ENCODE results near the gene ACSS3. TPM values are rescaled to one million over a fixed set of nuclear protein-coding genes. Genes with fewer than 3 reads are reported as not detected.

The ACSS3 gene
- total RNA-seq, 1 experiment from 2014 or later: 0.70 TPM

DNA sequence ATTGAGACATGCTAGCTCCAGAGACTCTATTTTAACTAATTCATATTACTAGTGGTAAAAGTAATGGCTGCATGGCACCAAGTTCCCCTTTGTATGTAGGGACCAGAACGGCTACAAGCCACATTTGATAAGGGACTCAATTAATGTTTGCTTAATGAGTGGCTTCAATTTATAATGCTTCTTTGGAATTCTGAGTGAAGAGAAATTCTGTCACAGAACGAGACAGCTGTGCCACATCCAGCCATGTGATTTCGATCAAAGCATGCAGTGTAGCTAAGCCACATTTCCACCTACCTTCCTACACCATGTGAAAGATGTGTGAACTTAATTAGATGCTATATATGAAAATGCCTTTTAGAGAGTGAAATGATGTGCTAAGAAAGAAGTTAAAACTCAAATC lies 217.4 kb downstream of the ACSS3 start:
- Mint-ChIP-seq H3K27me3 (ENCODE audit: insufficient read depth, unreplicated experiment) (peaks cover 6% of the 10 kb centered on the region), H3K9me3 (ENCODE audit: unreplicated experiment) (no peaks in the 10 kb centered on the region), H3K4me3 (ENCODE audit: unreplicated experiment) (no peak overlapping the region), H3K4me1 (ENCODE audit: low read depth, unreplicated experiment) (no peaks in the 10 kb centered on the region), H3K36me3 (ENCODE audit: insufficient read depth, unreplicated experiment) (no peaks in the 10 kb centered on the region), H3K27ac (ENCODE audit: unreplicated experiment) (no peak overlapping the region)
- TF ChIP-seq, protein P1, sequence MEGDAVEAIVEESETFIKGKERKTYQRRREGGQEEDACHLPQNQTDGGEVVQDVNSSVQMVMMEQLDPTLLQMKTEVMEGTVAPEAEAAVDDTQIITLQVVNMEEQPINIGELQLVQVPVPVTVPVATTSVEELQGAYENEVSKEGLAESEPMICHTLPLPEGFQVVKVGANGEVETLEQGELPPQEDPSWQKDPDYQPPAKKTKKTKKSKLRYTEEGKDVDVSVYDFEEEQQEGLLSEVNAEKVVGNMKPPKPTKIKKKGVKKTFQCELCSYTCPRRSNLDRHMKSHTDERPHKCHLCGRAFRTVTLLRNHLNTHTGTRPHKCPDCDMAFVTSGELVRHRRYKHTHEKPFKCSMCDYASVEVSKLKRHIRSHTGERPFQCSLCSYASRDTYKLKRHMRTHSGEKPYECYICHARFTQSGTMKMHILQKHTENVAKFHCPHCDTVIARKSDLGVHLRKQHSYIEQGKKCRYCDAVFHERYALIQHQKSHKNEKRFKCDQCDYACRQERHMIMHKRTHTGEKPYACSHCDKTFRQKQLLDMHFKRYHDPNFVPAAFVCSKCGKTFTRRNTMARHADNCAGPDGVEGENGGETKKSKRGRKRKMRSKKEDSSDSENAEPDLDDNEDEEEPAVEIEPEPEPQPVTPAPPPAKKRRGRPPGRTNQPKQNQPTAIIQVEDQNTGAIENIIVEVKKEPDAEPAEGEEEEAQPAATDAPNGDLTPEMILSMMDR (IDR thresholded peaks at IDR 0.05; ENCODE audit: insufficient read depth in 1 of 2, low read depth in 1 of 2, low read length in 1 of 2, severe bottlenecking in 1 of 2, unreplicated experiment in 1 of 2): no peak
- intact Hi-C loops (cut with micrococcal nuclease; ENCODE audit: unreplicated experiment): no loop called here
- no TSS peak for BruUV-seq (replicated peaks)
- DNase-seq: no peak
- ChIA-PET CTCF (no interaction called here), POLR2A (no interaction called here)
- Histone ChIP-seq H3K4me1 (no peaks in the 10 kb centered on the region), H3K9me3 (no peaks in the 10 kb centered on the region), H3K27me3 (replicated peaks; ENCODE audit: control insufficient read depth, insufficient read depth, low read length) (no peaks in the 10 kb centered on the region; the same call in 1 of the 2 replicates), H3K4me3 (ENCODE audit: low read depth, low read length) (no peak overlapping the region), H3K36me3 (ENCODE audit: control insufficient read depth, insufficient read depth, low read length) (no peaks in the 10 kb centered on the region)

DNA sequence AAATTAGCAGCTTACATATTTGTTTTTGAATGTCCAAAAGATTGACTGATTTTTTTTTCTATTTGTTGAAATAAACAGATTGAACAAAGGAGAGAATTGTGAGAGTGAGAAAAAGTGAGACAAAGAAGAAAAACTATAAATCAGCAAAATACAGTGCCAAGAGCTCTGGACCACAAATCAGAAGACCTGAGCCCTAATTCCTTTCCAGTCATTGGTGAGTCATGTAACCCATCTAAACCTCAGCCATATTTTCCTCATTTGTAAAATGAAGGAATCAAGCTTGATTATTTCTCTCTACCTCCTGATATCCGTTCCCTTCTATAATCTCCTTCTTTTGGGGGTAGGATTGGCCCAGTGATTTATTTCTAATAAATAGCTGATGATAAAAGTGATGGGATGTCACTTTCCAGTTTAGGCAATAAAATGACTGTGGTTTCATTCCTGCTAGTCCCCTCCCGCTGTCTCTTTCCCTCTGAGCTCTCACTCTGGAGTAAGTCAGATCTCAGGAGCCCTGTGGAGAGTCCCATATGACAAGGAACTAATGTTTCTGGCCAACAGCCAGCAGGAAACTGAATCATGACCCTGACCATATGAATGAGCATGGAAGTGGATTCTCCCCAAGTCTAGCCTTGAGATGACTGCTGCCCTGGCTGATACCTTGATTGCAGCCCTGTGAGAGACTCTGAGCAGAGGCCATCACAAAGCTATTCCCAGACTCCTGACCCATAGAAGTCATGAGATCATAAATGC lies 218.9 kb downstream of the ACSS3 start:
- Mint-ChIP-seq H3K27ac (ENCODE audit: unreplicated experiment) (no peak overlapping the region), H3K36me3 (ENCODE audit: insufficient read depth, unreplicated experiment) (no peaks in the 10 kb centered on the region), H3K4me1 (ENCODE audit: low read depth, unreplicated experiment) (no peaks in the 10 kb centered on the region), H3K9me3 (ENCODE audit: unreplicated experiment) (no peaks in the 10 kb centered on the region), H3K27me3 (ENCODE audit: insufficient read depth, unreplicated experiment) (peaks cover 8% of the 10 kb centered on the region), H3K4me3 (ENCODE audit: unreplicated experiment) (no peak overlapping the region)
- ChIA-PET POLR2A (no interaction called here), CTCF (no interaction called here)
- TF ChIP-seq, protein P1 (IDR thresholded peaks at IDR 0.05; ENCODE audit: insufficient read depth in 1 of 2, low read depth in 1 of 2, low read length in 1 of 2, severe bottlenecking in 1 of 2, unreplicated experiment in 1 of 2): no peak
- no TSS peak for BruUV-seq (replicated peaks)
- DNase-seq: no peak
- H3K36me3 ChIP-seq (ENCODE audit: control insufficient read depth, insufficient read depth, low read length): no peaks in the 10 kb centered on the region
- H3K4me1 ChIP-seq: no peaks in the 10 kb centered on the region
- H3K27me3 ChIP-seq (replicated peaks; ENCODE audit: control insufficient read depth, insufficient read depth, low read length): no peaks in the 10 kb centered on the region; the same call in 1 of the 2 replicates
- no peaks in the 10 kb centered on the region for H3K9me3 ChIP-seq
- intact Hi-C loops (cut with micrococcal nuclease; ENCODE audit: unreplicated experiment): no loop called here
- no peak overlapping the region for H3K4me3 ChIP-seq (ENCODE audit: low read depth, low read length)

DNA sequence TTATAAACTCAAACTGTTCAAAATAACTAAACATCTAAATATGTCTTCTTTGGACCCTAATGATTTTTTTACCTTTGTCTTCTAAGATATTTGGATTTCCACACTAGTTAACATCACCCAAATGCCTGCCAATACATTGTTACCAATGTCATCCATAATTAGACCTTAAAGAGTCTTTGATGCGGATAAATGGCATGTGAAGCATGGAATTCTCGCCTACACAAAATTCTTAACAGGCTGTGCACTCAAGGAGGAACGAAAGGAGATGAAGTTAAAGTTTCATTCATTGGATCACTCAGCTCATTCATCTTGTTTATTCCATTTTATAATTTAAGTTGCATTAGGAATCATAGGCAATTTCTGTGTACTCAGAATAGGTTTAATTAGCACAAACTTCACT lies 219.7 kb downstream of the ACSS3 start:
- peaks cover 9% of the 10 kb centered on the region for H3K27me3 Mint-ChIP-seq (ENCODE audit: insufficient read depth, unreplicated experiment)
- no peak overlapping the region for H3K4me3 Mint-ChIP-seq (ENCODE audit: unreplicated experiment)
- Histone ChIP-seq H3K27me3 (replicated peaks; ENCODE audit: control insufficient read depth, insufficient read depth, low read length) (no peaks in the 10 kb centered on the region; the same call in 1 of the 2 replicates), H3K4me3 (ENCODE audit: low read depth, low read length) (no peak overlapping the region), H3K36me3 (ENCODE audit: control insufficient read depth, insufficient read depth, low read length) (no peaks in the 10 kb centered on the region), H3K4me1 (no peaks in the 10 kb centered on the region), H3K9me3 (no peaks in the 10 kb centered on the region)
- DNase-seq: no peak
- ChIA-PET CTCF (no interaction called here), POLR2A (no interaction called here)
- no peak overlapping the region for H3K27ac Mint-ChIP-seq (ENCODE audit: unreplicated experiment)
- no peaks in the 10 kb centered on the region for H3K9me3 Mint-ChIP-seq (ENCODE audit: unreplicated experiment)
- TF ChIP-seq, protein P1 (IDR thresholded peaks at IDR 0.05; ENCODE audit: insufficient read depth in 1 of 2, low read depth in 1 of 2, low read length in 1 of 2, severe bottlenecking in 1 of 2, unreplicated experiment in 1 of 2): no peak
- no TSS peak for BruUV-seq (replicated peaks)
- intact Hi-C loops (cut with micrococcal nuclease; ENCODE audit: unreplicated experiment): no loop called here
- H3K36me3 Mint-ChIP-seq (ENCODE audit: insufficient read depth, unreplicated experiment): no peaks in the 10 kb centered on the region
- H3K4me1 Mint-ChIP-seq (ENCODE audit: low read depth, unreplicated experiment): no peaks in the 10 kb centered on the region

Data from Caco-2 (cell line).